ENCODE measurements around the gene PTPRD. TPM values are rescaled to one million over a fixed set of nuclear protein-coding genes. Genes with fewer than 3 reads are reported as not detected.

The PTPRD gene
- total RNA-seq, 1 experiment from 2014 or later, result 0.02 TPM

DNA sequence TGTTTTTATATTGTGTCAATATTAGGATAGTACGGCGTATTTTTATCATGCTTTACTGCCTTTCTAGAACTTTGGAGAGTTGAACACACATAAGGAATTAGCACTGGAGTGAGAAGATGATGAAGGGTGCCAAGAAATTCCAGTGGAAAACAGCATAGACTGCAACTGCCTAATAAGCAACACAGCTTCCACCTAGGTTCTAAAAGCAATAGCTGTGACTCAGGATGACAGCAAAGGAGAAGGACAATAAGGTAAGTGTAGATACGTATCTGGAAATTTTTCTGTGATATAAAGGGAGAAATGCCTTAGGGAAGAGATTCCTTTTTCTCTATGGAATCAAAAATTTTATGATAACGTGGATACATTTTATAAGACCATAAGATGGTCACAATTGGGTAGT, 7.4 kb downstream of the PTPRD start:
- no peaks in the 10 kb centered on the region for H3K79me2 ChIP-seq (ENCODE audit: insufficient read depth, low read length)
- no TSS peak for BruUV-seq (replicated peaks)
- no peaks in the 10 kb centered on the region for H3K27me3 ChIP-seq (ENCODE audit: insufficient read depth, low read length)
- no peak overlapping the region for H3K4me3 ChIP-seq (replicated peaks in 1 of 2; ENCODE audit: low read depth in 1 of 2, low read length in 2 of 2)
- no peak overlapping the region for H3K27ac ChIP-seq (ENCODE audit: low read depth, low read length)
- no peak for ATAC-seq
- intact Hi-C loops (cut with micrococcal nuclease), result no loop called here
- no peak overlapping the region for H2AFZ ChIP-seq (ENCODE audit: low read depth, low read length, poor library complexity, severe bottlenecking)
- peaks cover 5 to 9% of the 10 kb centered on the region in 2 experiments; a peak in 2 of 4 replicates for H3K9me3 ChIP-seq (ENCODE audit: control insufficient read depth in 1 of 2, insufficient read depth in 1 of 2, low read depth in 1 of 2, low read length in 2 of 2)
- no peak for DNase-seq (ENCODE audit: low read depth, low spot score)
- H3K4me2 ChIP-seq (ENCODE audit: low read length), result no peak overlapping the region
- H3K9ac ChIP-seq (ENCODE audit: low read length), result no peak overlapping the region
- POLR2A ChIA-PET, result no interaction called here
- TF ChIP-seq JUND (IDR thresholded peaks at IDR 0.05), result no peak
- RAD21 ChIA-PET (ENCODE audit: low non-redundant PET in 1 of 2, low total read pairs in 2 of 2, uncharacterized antibody in 2 of 2, unreplicated experiment in 2 of 2), result no interaction called here
- no peaks in the 10 kb centered on the region for H3K4me1 ChIP-seq (ENCODE audit: control insufficient read depth in 1 of 2, insufficient read depth in 2 of 2, low read length in 2 of 2)
- CTCF ChIA-PET, result no interaction called here
- H3K9me2 ChIP-seq (ENCODE audit: insufficient read depth), result no peaks in the 10 kb centered on the region
- H3K36me3 ChIP-seq (ENCODE audit: control insufficient read depth in 1 of 2, insufficient read depth in 2 of 2, low read length in 2 of 2), result no peaks in the 10 kb centered on the region
- no peaks in the 10 kb centered on the region for H4K20me1 ChIP-seq (ENCODE audit: insufficient read depth)

DNA sequence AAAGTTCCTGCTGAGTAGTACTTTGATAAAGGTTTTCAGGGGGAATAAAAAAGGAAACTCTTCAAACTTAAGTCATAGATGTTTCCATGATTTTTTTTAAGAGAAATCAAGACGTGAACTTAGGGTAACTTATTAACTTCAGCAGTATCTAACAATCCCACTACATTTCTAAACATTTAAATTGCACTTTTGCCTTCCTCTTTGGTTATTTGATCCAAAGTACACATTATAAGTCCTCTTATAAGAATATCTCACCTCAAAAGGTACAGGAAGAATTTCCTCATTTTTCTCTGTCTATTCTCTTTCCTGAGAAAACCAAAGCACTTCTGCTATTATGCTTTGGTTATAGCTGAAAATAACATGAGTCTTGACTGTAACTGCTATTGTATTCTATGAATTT, 7.9 kb downstream of the PTPRD start:
- intact Hi-C loops (cut with micrococcal nuclease), result no loop called here

More for the DNA sequence above, 7.9 kb downstream of the PTPRD start:
- TF ChIP-seq RAD21 (IDR thresholded peaks at IDR 0.05; ENCODE audit: low read depth) (no peak), CBX3 (IDR thresholded peaks at IDR 0.05; ENCODE audit: low read depth) (no peak), ZFX (IDR thresholded peaks at IDR 0.05) (no peak), FOSL1 (IDR thresholded peaks at IDR 0.05; ENCODE audit: low read depth) (no peak), SRF (IDR thresholded peaks at IDR 0.05; ENCODE audit: low read depth) (no peak), EZH2phosphoT487 (IDR thresholded peaks at IDR 0.05; ENCODE audit: borderline replicate concordance) (no peak), TCF7L2 (IDR thresholded peaks at IDR 0.05; ENCODE audit: borderline replicate concordance, extremely low read depth, insufficient read depth, insufficient read length) (no peak), SP1 (IDR thresholded peaks at IDR 0.05; ENCODE audit: low read depth) (no peak)
- TF ChIP-seq, protein P1, sequence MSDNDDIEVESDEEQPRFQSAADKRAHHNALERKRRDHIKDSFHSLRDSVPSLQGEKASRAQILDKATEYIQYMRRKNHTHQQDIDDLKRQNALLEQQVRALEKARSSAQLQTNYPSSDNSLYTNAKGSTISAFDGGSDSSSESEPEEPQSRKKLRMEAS (IDR thresholded peaks at IDR 0.05), result no peak
- TF ChIP-seq, protein P2, sequence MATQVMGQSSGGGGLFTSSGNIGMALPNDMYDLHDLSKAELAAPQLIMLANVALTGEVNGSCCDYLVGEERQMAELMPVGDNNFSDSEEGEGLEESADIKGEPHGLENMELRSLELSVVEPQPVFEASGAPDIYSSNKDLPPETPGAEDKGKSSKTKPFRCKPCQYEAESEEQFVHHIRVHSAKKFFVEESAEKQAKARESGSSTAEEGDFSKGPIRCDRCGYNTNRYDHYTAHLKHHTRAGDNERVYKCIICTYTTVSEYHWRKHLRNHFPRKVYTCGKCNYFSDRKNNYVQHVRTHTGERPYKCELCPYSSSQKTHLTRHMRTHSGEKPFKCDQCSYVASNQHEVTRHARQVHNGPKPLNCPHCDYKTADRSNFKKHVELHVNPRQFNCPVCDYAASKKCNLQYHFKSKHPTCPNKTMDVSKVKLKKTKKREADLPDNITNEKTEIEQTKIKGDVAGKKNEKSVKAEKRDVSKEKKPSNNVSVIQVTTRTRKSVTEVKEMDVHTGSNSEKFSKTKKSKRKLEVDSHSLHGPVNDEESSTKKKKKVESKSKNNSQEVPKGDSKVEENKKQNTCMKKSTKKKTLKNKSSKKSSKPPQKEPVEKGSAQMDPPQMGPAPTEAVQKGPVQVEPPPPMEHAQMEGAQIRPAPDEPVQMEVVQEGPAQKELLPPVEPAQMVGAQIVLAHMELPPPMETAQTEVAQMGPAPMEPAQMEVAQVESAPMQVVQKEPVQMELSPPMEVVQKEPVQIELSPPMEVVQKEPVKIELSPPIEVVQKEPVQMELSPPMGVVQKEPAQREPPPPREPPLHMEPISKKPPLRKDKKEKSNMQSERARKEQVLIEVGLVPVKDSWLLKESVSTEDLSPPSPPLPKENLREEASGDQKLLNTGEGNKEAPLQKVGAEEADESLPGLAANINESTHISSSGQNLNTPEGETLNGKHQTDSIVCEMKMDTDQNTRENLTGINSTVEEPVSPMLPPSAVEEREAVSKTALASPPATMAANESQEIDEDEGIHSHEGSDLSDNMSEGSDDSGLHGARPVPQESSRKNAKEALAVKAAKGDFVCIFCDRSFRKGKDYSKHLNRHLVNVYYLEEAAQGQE (IDR thresholded peaks at IDR 0.05; ENCODE audit: low read depth), result no peak
- TF ChIP-seq, protein P3, sequence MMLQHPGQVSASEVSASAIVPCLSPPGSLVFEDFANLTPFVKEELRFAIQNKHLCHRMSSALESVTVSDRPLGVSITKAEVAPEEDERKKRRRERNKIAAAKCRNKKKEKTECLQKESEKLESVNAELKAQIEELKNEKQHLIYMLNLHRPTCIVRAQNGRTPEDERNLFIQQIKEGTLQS (IDR thresholded peaks at IDR 0.05), result no peak
- no TSS peak for BruUV-seq (replicated peaks)
- Histone ChIP-seq H3K9ac (ENCODE audit: low read length) (no peak overlapping the region), H3K4me2 (ENCODE audit: low read length) (no peak overlapping the region), H3K36me3 (ENCODE audit: control insufficient read depth in 1 of 2, insufficient read depth in 2 of 2, low read length in 2 of 2) (no peaks in the 10 kb centered on the region), H3K4me1 (ENCODE audit: control insufficient read depth in 1 of 2, insufficient read depth in 2 of 2, low read length in 2 of 2) (no peaks in the 10 kb centered on the region), H3K27ac (ENCODE audit: low read depth, low read length) (no peak overlapping the region), H4K20me1 (ENCODE audit: insufficient read depth) (no peaks in the 10 kb centered on the region), H3K79me2 (ENCODE audit: insufficient read depth, low read length) (no peaks in the 10 kb centered on the region), H3K9me2 (ENCODE audit: insufficient read depth) (no peaks in the 10 kb centered on the region), H3K9me3 (ENCODE audit: control insufficient read depth in 1 of 2, insufficient read depth in 1 of 2, low read depth in 1 of 2, low read length in 2 of 2) (peaks cover 5 to 12% of the 10 kb centered on the region in 2 experiments; a peak in 2 of 4 replicates), H3K4me3 (replicated peaks in 1 of 2; ENCODE audit: low read depth in 1 of 2, low read length in 2 of 2) (no peak overlapping the region), H2AFZ (ENCODE audit: low read depth, low read length, poor library complexity, severe bottlenecking) (no peak overlapping the region), H3K27me3 (ENCODE audit: insufficient read depth, low read length) (no peaks in the 10 kb centered on the region)
- POLR2A ChIA-PET, result no interaction called here
- CTCF ChIA-PET, result no interaction called here
- no peak for ATAC-seq
- no peak for DNase-seq (ENCODE audit: low read depth, low spot score)
- RAD21 ChIA-PET (ENCODE audit: low non-redundant PET in 1 of 2, low total read pairs in 2 of 2, uncharacterized antibody in 2 of 2, unreplicated experiment in 2 of 2), result no interaction called here
